HG03457 (cell line): ENCODE results near the gene SCUBE1.

Source experiments
- ATAC-seq: cut with Tn5 transposase; IDR thresholded peaks from one replicate; pipeline ENCODE4 v1.9.1; 2021; ENCODE audit warnings: moderate number of reproducible peaks; ENCODE audit not compliant: unreplicated experiment

The SCUBE1 gene

GRCh38 chr22:43183496-43184277, 159.5 kb downstream of the SCUBE1 start:
- no peak for ATAC-seq

GRCh38 chr22:43182726-43183125, 160.4 kb downstream of the SCUBE1 start:
- no peak for ATAC-seq

GRCh38 chr22:43182118-43182517, 161.1 kb downstream of the SCUBE1 start:
- no peak for ATAC-seq

GRCh38 chr22:43181321-43182076, 161.7 kb downstream of the SCUBE1 start:
- ATAC-seq = no peak

- ATAC-seq = no peak
Observed at GRCh38 chr22:43180670-43181069, 162.5 kb downstream of the SCUBE1 start.

- ATAC-seq = no peak
Observed at GRCh38 chr22:43179911-43180195, 163.3 kb downstream of the SCUBE1 start.

GRCh38 chr22:43179146-43179910, 163.8 kb downstream of the SCUBE1 start:
- no peak for ATAC-seq

- no peak for ATAC-seq
Observed at GRCh38 chr22:43177479-43177878, 165.7 kb downstream of the SCUBE1 start.

GRCh38 chr22:43176090-43176489, 167.1 kb downstream of the SCUBE1 start:
- ATAC-seq = no peak

- ATAC-seq = no peak
Observed at GRCh38 chr22:43174941-43175531, 168.1 kb downstream of the SCUBE1 start.

- no peak for ATAC-seq
Observed at GRCh38 chr22:43173976-43174720, 169.0 kb downstream of the SCUBE1 start.

- no peak for ATAC-seq
Observed at GRCh38 chr22:43173566-43173965, 169.6 kb downstream of the SCUBE1 start.

GRCh38 chr22:43172191-43172590, 171.0 kb downstream of the SCUBE1 start:
- no peak for ATAC-seq

- ATAC-seq = no peak
Observed at GRCh38 chr22:43171607-43172006, 171.6 kb downstream of the SCUBE1 start.

GRCh38 chr22:43171019-43171491, 172.1 kb downstream of the SCUBE1 start:
- ATAC-seq = no peak

- no peak for ATAC-seq
Observed at GRCh38 chr22:43170131-43170480, 173.1 kb downstream of the SCUBE1 start.

GRCh38 chr22:43169310-43170130, 173.7 kb downstream of the SCUBE1 start:
- no peak for ATAC-seq

- ATAC-seq = no peak
Observed at GRCh38 chr22:43168471-43169309, 174.5 kb downstream of the SCUBE1 start.
